GM23338 (cell line): ENCODE measurements around the gene AHCYL1. TPM values are rescaled to one million over a fixed set of nuclear protein-coding genes. Genes with fewer than 3 reads are reported as not detected.

Source experiments
- ATAC-seq: fragments of 200-7000 bp; cut with Tn5 transposase; 3 replicates; pipeline ENCODE4 v1.9.1; 2020
- DNase-seq: peaks from one replicate; pipeline ENCODE4 v3.0.0-alpha.2; 2015; ENCODE audit warnings: low spot score
- H2AFZ ChIP-seq: fragments of 200-600 bp; sonication (generic); 2 replicates; pipeline ENCODE4 v1.8.0; 2016; ENCODE audit warnings: antibody characterized with exemption, mild to moderate bottlenecking, moderate library complexity
- H3F3A ChIP-seq: fragments of 200-600 bp; sonication (generic); replicated peaks from 2 replicates; pipeline ENCODE4 v1.8.0; 2017; ENCODE audit warnings: antibody characterized with exemption, mixed run types, low read depth
- H3K27ac ChIP-seq: fragments of 200-600 bp; sonication (generic); 2 replicates; pipeline ENCODE4 v1.6.1; 2016; ENCODE audit warnings: low read depth
- H3K27me3 ChIP-seq: fragments of 200-600 bp; sonication (generic); 2 replicates; pipeline ENCODE4 v1.8.0; 2016; ENCODE audit warnings: mild to moderate bottlenecking, mixed run types, moderate library complexity; ENCODE audit not compliant: insufficient read depth
- H3K36me3 ChIP-seq: fragments of 200-600 bp; sonication (generic); 2 replicates; pipeline ENCODE4 v1.8.0; 2016; ENCODE audit warnings: mild to moderate bottlenecking; ENCODE audit not compliant: insufficient read depth
- H3K4me1 ChIP-seq: fragments of 200-600 bp; sonication (generic); 2 replicates; pipeline ENCODE4 v1.8.0; 2016; ENCODE audit warnings: mild to moderate bottlenecking, moderate library complexity; ENCODE audit not compliant: insufficient read depth
- H3K4me2 ChIP-seq: fragments of 200-600 bp; sonication (generic); 2 replicates; pipeline ENCODE4 v1.7.1; 2017; ENCODE audit warnings: mixed run types
- H3K4me3 ChIP-seq: fragments of 200-600 bp; sonication (generic); 2 replicates; pipeline ENCODE4 v1.6.1; 2016; ENCODE audit warnings: mixed run types
- H3K79me2 ChIP-seq: fragments of 200-600 bp; sonication (generic); replicated peaks from 2 replicates; pipeline ENCODE4 v1.8.0; 2017; ENCODE audit warnings: mild to moderate bottlenecking; ENCODE audit not compliant: insufficient read depth
- H3K9me2 ChIP-seq: fragments of 200-600 bp; sonication (generic); 2 replicates; pipeline ENCODE4 v1.8.0; 2017; ENCODE audit not compliant: insufficient read depth
- H4K20me1 ChIP-seq: fragments of 200-600 bp; sonication (generic); replicated peaks from 2 replicates; pipeline ENCODE4 v1.8.0; 2017; ENCODE audit warnings: mild to moderate bottlenecking; ENCODE audit not compliant: insufficient read depth
- H3K27ac Mint-ChIP-seq: 2 replicates; pipeline ENCODE4 v1.8.0; 2020; ENCODE audit warnings: inconsistent platforms, mild to moderate bottlenecking, moderate library complexity, mixed read lengths
- H3K27me3 Mint-ChIP-seq: 3 replicates; pipeline ENCODE4 v1.8.0; 2022; ENCODE audit warnings: low read depth, mild to moderate bottlenecking, moderate library complexity, mixed read lengths, inconsistent platforms; ENCODE audit not compliant: insufficient read depth, poor library complexity
- H3K36me3 Mint-ChIP-seq: 3 replicates; pipeline ENCODE4 v1.8.0; 2021; ENCODE audit warnings: low read depth, mild to moderate bottlenecking, inconsistent platforms, moderate library complexity, mixed read lengths
- H3K4me1 Mint-ChIP-seq: 3 replicates; pipeline ENCODE4 v1.8.0; 2020; ENCODE audit warnings: mild to moderate bottlenecking, inconsistent platforms, mixed read lengths
- H3K4me3 Mint-ChIP-seq: 3 replicates; pipeline ENCODE4 v1.8.0; 2021; ENCODE audit warnings: moderate library complexity, mild to moderate bottlenecking, inconsistent platforms, mixed read lengths
- H3K9me3 Mint-ChIP-seq: 3 replicates; pipeline ENCODE4 v1.8.0; 2020; ENCODE audit warnings: moderate library complexity, mild to moderate bottlenecking, inconsistent platforms, mixed read lengths
- CREB1 ChIP-seq: fragments of 250-450 bp; sonication (Bioruptor Pico); IDR thresholded peaks from 2 replicates; pipeline ENCODE4 v1.5.0; 2020; ENCODE audit warnings: low read depth, mild to moderate bottlenecking, moderate library complexity
- CTCF ChIP-seq, 2 experiments: fragments of 200-600 bp in 1 of 2; sonication (generic) in 1 of 2; conservative IDR thresholded peaks; 2 replicates each; pipeline versions ENCODE4 v1.5.1 to v1.6.1; 2016 to 2017; ENCODE audit warnings: antibody characterized with exemption in 2 of 2, low read depth in 2 of 2, mild to moderate bottlenecking in 2 of 2, moderate library complexity in 1 of 2
- EZH2 ChIP-seq: fragments of 200-600 bp; sonication (generic); IDR thresholded peaks from one replicate; pipeline ENCODE4 v1.8.0; 2017; ENCODE audit warnings: antibody characterized with exemption, mild to moderate bottlenecking, low read depth; ENCODE audit not compliant: unreplicated experiment
- EZH2phosphoT487 ChIP-seq: fragments of 200-600 bp; sonication (generic); IDR thresholded peaks from one replicate; pipeline ENCODE4 v1.8.1; 2018; ENCODE audit warnings: antibody characterized with exemption; ENCODE audit not compliant: unreplicated experiment
- REST ChIP-seq: IDR thresholded peaks from one replicate; pipeline ENCODE4 v1.6.1; 2018; ENCODE audit warnings: antibody characterized with exemption; ENCODE audit not compliant: unreplicated experiment
- STAT1 ChIP-seq: IDR thresholded peaks from one replicate; pipeline ENCODE4 v1.6.1; 2016; ENCODE audit warnings: antibody characterized with exemption; ENCODE audit not compliant: unreplicated experiment
- ZNF114 ChIP-seq: fragments of 250-450 bp; sonication (Bioruptor Pico); IDR thresholded peaks from 2 replicates; pipeline ENCODE4 v1.5.0; 2020; ENCODE audit warnings: mild to moderate bottlenecking, moderate library complexity
- ZNF331 ChIP-seq: fragments of 250-450 bp; sonication (Bioruptor Pico); IDR thresholded peaks from 2 replicates; pipeline ENCODE4 v1.5.0; 2020; ENCODE audit warnings: low read depth, mild to moderate bottlenecking, moderate library complexity
- ZNF462 ChIP-seq: fragments of 250-450 bp; sonication (Bioruptor Pico); IDR thresholded peaks from 2 replicates; pipeline ENCODE4 v1.5.0; 2020; ENCODE audit warnings: mild to moderate bottlenecking, moderate library complexity
- polyA plus RNA-seq: library from polyadenylated mRNA; unstranded; fragments of >200 nt; fragmentation: Nextera tagmentation; extraction: Ambion mirVana; gene quantifications from 2 replicates; pipeline ENCODE4 v1.2.1, GENCODE V29; 2016
- total RNA-seq: library from RNA; depleted of rRNA; stranded (reverse); fragments of >200 nt; shearing (Covaris generic); gene quantifications from 2 replicates; pipeline ENCODE4 v1.2.3, GENCODE V29; 2014

AHCYL1 gene
- total and polyA plus RNA-seq, 2 experiments from 2014 or later: 63.3 to 70.0 TPM

- no peak for TF ChIP-seq EZH2phosphoT487
- TF ChIP-seq CREB1 (CRISPR knock-in tag): no peak
- no peak for TF ChIP-seq ZNF114 (CRISPR knock-in tag)
- no peak for TF ChIP-seq STAT1
- no peak for TF ChIP-seq CTCF (conservative IDR thresholded peaks at IDR 0.05; ENCODE audit: low read depth in 2 of 2)
- no peak for TF ChIP-seq ZNF462 (CRISPR knock-in tag)
Measured at GRCh38 chr1:109948285-109948630, 36.3 kb upstream of the AHCYL1 start (continued).

GRCh38 chr1:109950038-109950437 lies 34.5 kb upstream of the AHCYL1 start:
- DNase-seq (no peak), ATAC-seq (no peak)
- no peaks in the 10 kb centered on the region for H3K9me3 Mint-ChIP-seq
- peaks cover 6% of the 10 kb centered on the region; the same call in 2 of the 3 replicates for H3K4me1 Mint-ChIP-seq
- Histone ChIP-seq H3K4me2 (no peak overlapping the region), H3K36me3 (no peaks in the 10 kb centered on the region), H3K4me1 (no peaks in the 10 kb centered on the region), H3K79me2 (no peaks in the 10 kb centered on the region), H3K4me3 (no peak overlapping the region), H3K27ac (no peak overlapping the region), H2AFZ (no peak overlapping the region), H3K27me3 (no peaks in the 10 kb centered on the region), H3K9me2 (no peaks in the 10 kb centered on the region), H4K20me1 (no peaks in the 10 kb centered on the region), H3F3A (no peaks in the 10 kb centered on the region)
- peaks cover 6% of the 10 kb centered on the region for H3K27me3 Mint-ChIP-seq
- H3K4me3 Mint-ChIP-seq: no peak overlapping the region
- H3K36me3 Mint-ChIP-seq: no peaks in the 10 kb centered on the region
- no peak overlapping the region for H3K27ac Mint-ChIP-seq
- TF ChIP-seq ZNF114 (CRISPR knock-in tag) (no peak), EZH2phosphoT487 (no peak), ZNF331 (no peak), EZH2 (no peak), CREB1 (CRISPR knock-in tag) (no peak), CTCF (conservative IDR thresholded peaks at IDR 0.05; ENCODE audit: low read depth in 2 of 2) (no peak), REST (no peak)
